ENCODE results near the gene CCHCR1. TPM values are rescaled to one million over a fixed set of nuclear protein-coding genes. Genes with fewer than 3 reads are reported as not detected.
A peak's percentile ranks its signal among the peaks of the same experiment; 100 is the strongest.
"Not testable (repeated sequence)": the region's sequence is repeated elsewhere in the genome, so short reads cannot be mapped to it uniquely, and the experiment has no call there.

Gene CCHCR1
- total and polyA plus RNA-seq, 7 experiments from 2014 or later, result 6.9 to 46.4 (median 24.2) TPM

DNA sequence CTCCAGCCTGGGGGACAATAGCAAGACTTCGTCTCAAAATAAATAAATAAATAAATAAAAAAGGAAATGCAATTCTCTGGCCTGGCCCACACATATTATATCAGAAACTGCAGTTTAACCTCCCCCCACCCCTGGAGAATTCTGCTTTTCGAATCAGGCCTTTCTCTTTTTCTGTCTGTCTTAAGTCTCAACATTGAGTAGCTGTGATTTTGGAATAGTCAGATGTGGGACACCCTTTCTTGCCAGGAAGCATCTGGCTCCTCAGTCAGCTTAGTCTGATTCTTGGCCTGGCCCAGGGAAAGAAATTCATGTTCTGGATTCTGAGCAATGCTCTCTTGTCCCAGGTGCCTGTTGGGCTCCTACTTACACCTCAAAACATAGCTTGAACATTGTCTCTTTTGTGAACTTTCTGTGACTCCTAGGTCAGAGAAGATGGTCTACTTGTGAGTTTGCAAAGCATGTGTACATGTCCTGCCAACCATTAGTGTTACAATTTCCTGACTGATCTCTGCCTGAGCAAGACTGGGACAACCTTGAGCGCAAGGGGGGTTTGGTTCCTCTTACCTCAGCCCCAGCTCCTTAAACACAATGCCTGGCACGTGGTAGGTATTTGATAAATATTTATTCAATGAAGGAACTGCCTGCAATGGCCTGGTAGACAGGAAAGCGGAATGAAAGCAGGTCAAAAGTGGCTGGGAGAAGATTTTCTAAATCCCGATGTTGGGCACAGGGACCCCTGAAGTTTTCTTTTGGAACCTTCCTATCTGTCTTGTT, 36.6 kb upstream of the CCHCR1 start:
- Mint-ChIP-seq H3K4me1 (peaks cover 19 to 40% (median 28%) of the 10 kb centered on the region in 7 donors), H3K9me3 (peaks cover 0 to 4% (median 0%) of the 10 kb centered on the region in 11 donors), H3K27me3 (peaks cover 0 to 3% (median 0%) of the 10 kb centered on the region in 5 donors), H3K36me3 (peaks cover 0 to 14% (median 7%) of the 10 kb centered on the region in 5 donors), H3K4me3 (peak overlapping the region in 8 of 10 donors; percentile 11 to 61 (median 38)), H3K27ac (peak overlapping the region; percentile 5 to 87 (median 55))
- ATAC-seq, result no peak
- Histone ChIP-seq H3K36me3 (ENCODE audit: control insufficient read depth in 2 of 3, insufficient read depth in 3 of 3, low read length in 3 of 3) (peaks cover 0 to 15% (median 0%) of the 10 kb centered on the region in 3 experiments), H3K4me3 (ENCODE audit: low read length) (no peak overlapping the region), H3K4me1 (ENCODE audit: control insufficient read depth in 2 of 2, insufficient read depth in 2 of 2, low read length in 2 of 2) (peaks cover 7 to 10% of the 10 kb centered on the region in 2 donors), H3K27me3 (ENCODE audit: control insufficient read depth in 2 of 2, insufficient read depth in 2 of 2, low read length in 2 of 2) (no peaks in the 10 kb centered on the region), H3K9me3 (ENCODE audit: control insufficient read depth in 2 of 3, low read length in 3 of 3) (no peaks in the 10 kb centered on the region), H3K27ac (ENCODE audit: low read depth, low read length) (no peak overlapping the region)
- POLR2A ChIA-PET, result interaction anchor here (0.6 to 5.8 kb wide), 9 partner anchors 37 to 1229 kb away, joined by 3 to 131 read pairs (median 3); partner anchors contain the start of genes CCHCR1, PSORS1C2 and TCF19
- intact Hi-C loops (cut with micrococcal nuclease), result no loop called here
- CTCF ChIA-PET, result interaction anchor here (0.9 to 5.1 kb wide), 3 partner anchors 9 to 172 kb away, joined by 3 to 79 read pairs (median 3); no protein-coding TSS in a partner anchor
- no peak for DNase-seq

DNA sequence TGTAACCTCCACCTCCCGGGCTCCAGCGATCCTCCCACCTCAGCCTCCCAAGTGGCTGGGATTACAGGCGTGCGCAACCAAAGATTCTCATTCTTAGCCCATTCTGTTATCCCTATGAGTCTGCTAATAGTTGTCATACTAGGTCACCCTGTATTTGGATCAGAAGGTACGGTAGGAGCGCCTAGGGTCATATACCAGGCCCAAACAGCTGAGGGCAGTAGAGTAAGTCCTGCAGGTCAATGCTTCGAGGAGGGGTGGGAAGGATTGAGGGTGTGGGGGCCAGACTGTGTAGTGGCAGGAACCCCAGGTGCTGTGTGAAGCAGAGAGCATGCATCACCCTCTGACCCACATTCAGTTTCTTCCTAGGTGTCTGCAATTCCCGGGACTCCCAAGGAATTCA, 35.6 kb upstream of the CCHCR1 start:
- Mint-ChIP-seq H3K36me3 (peaks cover 0 to 10% (median 7%) of the 10 kb centered on the region in 5 donors), H3K27me3 (peaks cover 0 to 3% (median 0%) of the 10 kb centered on the region in 5 donors), H3K4me3 (no peak overlapping the region), H3K27ac (peak overlapping the region in 3 of 9 donors; percentile 26 to 68 (median 56)), H3K9me3 (peaks cover 0 to 4% (median 0%) of the 10 kb centered on the region in 11 donors), H3K4me1 (peaks cover 16 to 33% (median 23%) of the 10 kb centered on the region in 7 donors)
- no peak for DNase-seq
- CTCF ChIA-PET, result interaction anchor here (0.8 to 5.1 kb wide), 3 partner anchors 49 to 173 kb away, joined by 3 to 79 read pairs (median 11); partner anchors contain the start of gene PSORS1C2
- Histone ChIP-seq H3K36me3 (ENCODE audit: control insufficient read depth in 2 of 3, insufficient read depth in 3 of 3, low read length in 3 of 3) (peaks cover 0 to 15% (median 0%) of the 10 kb centered on the region in 3 experiments), H3K27ac (ENCODE audit: low read depth, low read length) (no peak overlapping the region), H3K27me3 (ENCODE audit: control insufficient read depth in 2 of 2, insufficient read depth in 2 of 2, low read length in 2 of 2) (no peaks in the 10 kb centered on the region), H3K9me3 (ENCODE audit: control insufficient read depth in 2 of 3, low read length in 3 of 3) (no peaks in the 10 kb centered on the region), H3K4me1 (ENCODE audit: control insufficient read depth in 2 of 2, insufficient read depth in 2 of 2, low read length in 2 of 2) (peaks cover 3 to 7% of the 10 kb centered on the region in 2 donors), H3K4me3 (ENCODE audit: low read length) (no peak overlapping the region)
- POLR2A ChIA-PET, result interaction anchor here (1.0 to 1.5 kb wide), 4 partner anchors 56 to 578 kb away, joined by 3 to 4 read pairs (median 4); no protein-coding TSS in a partner anchor
- intact Hi-C loops (cut with micrococcal nuclease), result no loop called here
- ATAC-seq, result no peak

DNA sequence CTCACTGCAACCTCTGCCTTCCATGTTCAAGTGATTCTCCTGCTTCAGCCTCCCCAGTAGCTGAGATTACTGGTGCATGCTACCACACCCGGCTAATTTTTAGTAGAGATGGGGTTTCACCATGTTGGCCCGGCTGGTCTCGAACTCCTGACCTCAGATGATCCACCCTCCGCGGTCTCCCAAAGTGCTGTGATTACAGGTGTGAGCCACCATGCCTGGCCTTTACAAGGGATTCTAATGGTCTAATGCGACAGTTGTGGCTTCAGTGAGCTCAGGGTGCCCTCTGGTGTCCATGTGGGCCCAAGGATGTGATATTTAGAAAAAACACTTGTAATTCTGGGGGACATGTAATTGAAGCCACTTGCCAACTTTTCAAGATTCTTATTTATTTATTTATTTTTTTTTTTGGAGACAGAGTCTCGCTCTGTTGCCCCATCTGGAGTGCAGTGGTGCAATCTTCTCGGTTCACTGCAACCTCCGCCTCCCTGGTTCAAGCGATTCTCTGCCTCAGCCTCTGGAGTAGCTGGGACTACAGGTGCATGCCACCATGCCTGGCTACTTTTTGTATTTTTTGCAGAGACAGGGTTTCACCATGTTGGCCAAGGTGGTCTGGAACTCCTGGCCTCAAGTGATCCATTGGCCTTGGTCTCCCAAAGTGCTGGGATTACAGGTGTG, 35.0 kb upstream of the CCHCR1 start:
- H3K4me1 Mint-ChIP-seq, result peaks cover 18 to 33% (median 23%) of the 10 kb centered on the region in 7 donors
- intact Hi-C loops (cut with micrococcal nuclease), result loop anchor here (1.0 kb wide), 3 partner anchors 33 to 174 kb away; no protein-coding TSS in a partner anchor
- H3K4me1 ChIP-seq (ENCODE audit: control insufficient read depth in 2 of 2, insufficient read depth in 2 of 2, low read length in 2 of 2); H3K36me3 Mint-ChIP-seq; H3K27me3 Mint-ChIP-seq; H3K27me3 ChIP-seq (ENCODE audit: control insufficient read depth in 2 of 2, insufficient read depth in 2 of 2, low read length in 2 of 2); H3K4me3 Mint-ChIP-seq; H3K9me3 Mint-ChIP-seq; H3K4me3 ChIP-seq (ENCODE audit: low read length); ATAC-seq; H3K9me3 ChIP-seq (ENCODE audit: control insufficient read depth in 2 of 3, low read length in 3 of 3); H3K27ac ChIP-seq (ENCODE audit: low read depth, low read length): not testable (repeated sequence)
- ChIA-PET CTCF (interaction anchor here (0.7 to 2.0 kb wide), 7 partner anchors 34 to 279 kb away, joined by 3 to 11 read pairs (median 4); partner anchors contain the start of genes CCHCR1, PSORS1C2 and TCF19), POLR2A (interaction anchor here (0.6 to 1.5 kb wide), 5 partner anchors 17 to 173 kb away, joined by 3 to 4 read pairs (median 3); no protein-coding TSS in a partner anchor)
- peak overlapping the region in 1 of 9 donors; percentile 9 for H3K27ac Mint-ChIP-seq
- peaks cover 0 to 15% (median 0%) of the 10 kb centered on the region in 3 experiments for H3K36me3 ChIP-seq (ENCODE audit: control insufficient read depth in 2 of 3, insufficient read depth in 3 of 3, low read length in 3 of 3)
- DNase-seq, result peak in 8 of 9 donors; percentile 20 to 59 (median 36)

DNA sequence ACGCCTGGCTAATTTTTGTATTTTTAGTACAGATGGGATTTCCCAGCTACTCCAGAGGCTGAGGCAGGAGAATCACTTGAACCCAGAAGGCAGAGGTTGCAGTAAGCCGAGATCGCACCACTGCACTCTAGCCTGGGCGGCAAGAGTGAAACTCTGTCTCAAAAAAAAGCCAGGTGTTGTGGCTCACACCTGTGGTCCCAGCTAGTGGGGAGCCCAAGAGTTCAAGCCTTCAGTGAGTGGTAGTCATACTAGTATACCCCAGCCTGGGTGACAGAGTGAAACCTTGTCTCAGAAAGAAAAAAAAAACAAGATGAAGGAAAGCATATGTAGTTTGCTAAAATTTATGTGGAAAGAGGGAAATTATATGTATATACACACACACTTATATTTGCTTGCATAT, 32.9 kb upstream of the CCHCR1 start:
- H3K27me3 ChIP-seq (ENCODE audit: control insufficient read depth in 2 of 2, insufficient read depth in 2 of 2, low read length in 2 of 2), result no peaks in the 10 kb centered on the region
- Mint-ChIP-seq H3K27me3 (no peaks in the 10 kb centered on the region), H3K36me3 (peaks cover 0 to 5% (median 3%) of the 10 kb centered on the region in 5 donors), H3K4me1 (peaks cover 8 to 21% (median 11%) of the 10 kb centered on the region in 7 donors), H3K9me3 (peaks cover 0 to 4% (median 0%) of the 10 kb centered on the region in 11 donors), H3K27ac (no peak overlapping the region), H3K4me3 (no peak overlapping the region)
- no peaks in the 10 kb centered on the region for H3K9me3 ChIP-seq (ENCODE audit: control insufficient read depth in 2 of 3, low read length in 3 of 3)
- no peaks in the 10 kb centered on the region for H3K4me1 ChIP-seq (ENCODE audit: control insufficient read depth in 2 of 2, insufficient read depth in 2 of 2, low read length in 2 of 2)
- intact Hi-C loops (cut with micrococcal nuclease), result no loop called here
- POLR2A ChIA-PET, result interaction anchor here (0.5 to 0.7 kb wide), 5 partner anchors 26 to 1780 kb away, joined by 3 read pairs; no protein-coding TSS in a partner anchor
- H3K4me3 ChIP-seq (ENCODE audit: low read length), result no peak overlapping the region
- DNase-seq, result no peak
- H3K36me3 ChIP-seq (ENCODE audit: control insufficient read depth in 2 of 3, insufficient read depth in 3 of 3, low read length in 3 of 3), result peaks cover 0 to 11% (median 0%) of the 10 kb centered on the region in 3 experiments
- no peak for ATAC-seq
- CTCF ChIA-PET, result interaction anchor here (0.7 kb wide), 2 partner anchors 177 to 207 kb away, joined by 3 to 5 read pairs; no protein-coding TSS in a partner anchor
- no peak overlapping the region for H3K27ac ChIP-seq (ENCODE audit: low read depth, low read length)

DNA sequence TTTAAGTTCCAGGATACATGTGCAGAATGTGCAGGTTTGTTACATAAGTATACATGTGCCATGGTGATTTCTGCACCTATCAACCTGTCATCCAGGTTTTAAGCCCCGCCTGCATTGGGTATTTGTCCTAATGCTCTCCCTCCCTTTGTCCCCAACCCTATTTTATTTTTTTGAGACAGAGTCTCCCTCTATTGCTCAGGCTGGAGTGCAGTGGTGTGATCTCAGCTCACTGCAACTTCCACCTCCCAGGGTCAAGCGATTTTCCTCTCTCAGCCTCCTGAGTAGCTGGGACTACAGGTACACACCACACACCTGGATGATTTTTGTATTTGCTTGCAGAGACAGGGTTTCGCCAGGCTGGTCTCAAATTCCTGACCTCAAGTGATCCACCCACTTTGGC, 31.6 kb upstream of the CCHCR1 start:
- peaks cover under 1 to 16% (median 3%) of the 10 kb centered on the region in 7 donors for H3K4me1 Mint-ChIP-seq
- H3K36me3 ChIP-seq (ENCODE audit: control insufficient read depth in 2 of 3, insufficient read depth in 3 of 3, low read length in 3 of 3); H3K9me3 ChIP-seq (ENCODE audit: control insufficient read depth in 2 of 3, low read length in 3 of 3); H3K27me3 ChIP-seq (ENCODE audit: control insufficient read depth in 2 of 2, insufficient read depth in 2 of 2, low read length in 2 of 2); H3K4me3 Mint-ChIP-seq; H3K4me3 ChIP-seq (ENCODE audit: low read length); H3K27ac ChIP-seq (ENCODE audit: low read depth, low read length); H3K9me3 Mint-ChIP-seq; H3K27me3 Mint-ChIP-seq; DNase-seq; H3K4me1 ChIP-seq (ENCODE audit: control insufficient read depth in 2 of 2, insufficient read depth in 2 of 2, low read length in 2 of 2); H3K27ac Mint-ChIP-seq; POLR2A ChIA-PET; intact Hi-C loops (cut with micrococcal nuclease); ATAC-seq; H3K36me3 Mint-ChIP-seq: not testable (repeated sequence)
- CTCF ChIA-PET, result interaction anchor here (0.7 kb wide), 1 partner anchor 120 kb away, joined by 4 read pairs; no protein-coding TSS in a partner anchor

DNA sequence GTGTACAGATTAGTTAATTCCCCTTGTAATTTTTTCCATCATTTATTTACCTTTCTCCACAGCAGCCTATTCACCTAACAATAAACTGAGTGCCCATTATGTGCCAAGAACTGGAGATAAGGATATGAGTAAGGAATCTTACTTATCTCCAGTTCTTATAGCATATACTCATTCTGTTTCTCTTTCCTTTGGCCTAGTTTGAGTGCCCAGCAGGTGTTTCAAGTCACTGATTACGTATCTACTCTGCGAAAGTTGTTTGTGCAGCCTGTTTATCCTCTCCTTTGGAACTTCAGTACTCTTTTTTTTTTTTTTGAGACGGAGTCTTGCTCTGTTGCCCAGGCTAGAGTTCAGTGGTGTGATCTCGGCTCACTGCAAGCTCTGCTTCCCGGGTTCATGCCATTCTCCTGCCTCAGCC, 30.2 kb upstream of the CCHCR1 start:
- DNase-seq (no peak), ATAC-seq (no peak)
- Mint-ChIP-seq H3K27me3 (no peaks in the 10 kb centered on the region), H3K4me3 (no peak overlapping the region), H3K9me3 (peaks cover 0 to 1% (median 0%) of the 10 kb centered on the region in 11 donors), H3K27ac (no peak overlapping the region), H3K36me3 (no peaks in the 10 kb centered on the region), H3K4me1 (peaks cover 0 to 16% (median 0%) of the 10 kb centered on the region in 7 donors)
- no peak overlapping the region for H3K27ac ChIP-seq (ENCODE audit: low read depth, low read length)
- POLR2A ChIA-PET, result no interaction called here
- intact Hi-C loops (cut with micrococcal nuclease), result no loop called here
- H3K4me1 ChIP-seq (ENCODE audit: control insufficient read depth in 2 of 2, insufficient read depth in 2 of 2, low read length in 2 of 2), result no peaks in the 10 kb centered on the region
- CTCF ChIA-PET, result no interaction called here
- no peaks in the 10 kb centered on the region for H3K9me3 ChIP-seq (ENCODE audit: control insufficient read depth in 2 of 3, low read length in 3 of 3)
- H3K4me3 ChIP-seq (ENCODE audit: low read length), result no peak overlapping the region
- H3K27me3 ChIP-seq (ENCODE audit: control insufficient read depth in 2 of 2, insufficient read depth in 2 of 2, low read length in 2 of 2), result no peaks in the 10 kb centered on the region
- H3K36me3 ChIP-seq (ENCODE audit: control insufficient read depth in 2 of 3, insufficient read depth in 3 of 3, low read length in 3 of 3), result no peaks in the 10 kb centered on the region
